RWPE1 (cell line): ENCODE data around the gene TNS4.

Source experiments
- CTCF ChIA-PET: fragments of 350-600 bp; sonication (Branson Sonifier 250); formaldehyde crosslinking; extraction: SDS; loops from one replicate; lab custom pipeline; 2021; lab: Yijun Ruan, JAX
- POLR2A ChIA-PET: fragments of 400-600 bp; formaldehyde crosslinking; extraction: SDS; loops from one replicate; lab custom pipeline; 2020; ENCODE audit warnings: antibody characterized with exemption; ENCODE audit not compliant: low non-redundant PET; lab: Yijun Ruan, JAX
- DNase-seq: peaks from one replicate; pipeline ENCODE4 v3.0.0; 2012; ENCODE audit warnings: low spot score
- H3K27ac ChIP-seq: fragments of 450-650 bp; 2 replicates; pipeline ENCODE4 v1.5.1; 2017
- TF ChIP-seq, protein P1 (sequence below): fragments of 450-650 bp; conservative IDR thresholded peaks from 2 replicates; pipeline ENCODE4 v1.5.1; 2017; ENCODE audit warnings: low read depth, mild to moderate bottlenecking

The TNS4 gene

DNA sequence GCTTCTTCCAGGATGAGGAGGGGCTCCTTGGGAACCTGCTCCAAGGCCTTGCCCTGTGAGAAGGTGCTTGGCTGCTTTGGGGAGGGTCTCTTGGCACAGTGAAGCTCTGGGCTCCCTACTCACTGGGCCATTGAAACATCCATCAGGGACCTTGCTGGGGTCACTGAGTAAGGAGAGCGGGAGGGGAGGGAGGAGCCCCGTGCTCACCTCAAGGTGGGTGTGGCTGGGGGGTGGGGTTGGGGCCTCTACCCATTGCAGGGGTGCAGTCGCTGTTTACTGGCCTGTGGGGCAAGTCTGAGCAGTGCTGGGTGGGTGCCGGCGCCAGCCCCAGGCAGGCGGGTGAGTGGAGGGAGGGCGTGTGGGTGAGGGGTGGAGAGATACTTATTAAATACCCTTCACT, 9.9 kb downstream of the TNS4 start:
- DNase-seq: no peak
- CTCF ChIA-PET: interaction anchor here (1.0 to 2.7 kb wide), 3 partner anchors 16 to 69 kb away, joined by 5 to 12 read pairs (median 9); no protein-coding TSS in a partner anchor
- H3K27ac ChIP-seq: peak overlapping the region; percentile 100
- TF ChIP-seq, protein P1, sequence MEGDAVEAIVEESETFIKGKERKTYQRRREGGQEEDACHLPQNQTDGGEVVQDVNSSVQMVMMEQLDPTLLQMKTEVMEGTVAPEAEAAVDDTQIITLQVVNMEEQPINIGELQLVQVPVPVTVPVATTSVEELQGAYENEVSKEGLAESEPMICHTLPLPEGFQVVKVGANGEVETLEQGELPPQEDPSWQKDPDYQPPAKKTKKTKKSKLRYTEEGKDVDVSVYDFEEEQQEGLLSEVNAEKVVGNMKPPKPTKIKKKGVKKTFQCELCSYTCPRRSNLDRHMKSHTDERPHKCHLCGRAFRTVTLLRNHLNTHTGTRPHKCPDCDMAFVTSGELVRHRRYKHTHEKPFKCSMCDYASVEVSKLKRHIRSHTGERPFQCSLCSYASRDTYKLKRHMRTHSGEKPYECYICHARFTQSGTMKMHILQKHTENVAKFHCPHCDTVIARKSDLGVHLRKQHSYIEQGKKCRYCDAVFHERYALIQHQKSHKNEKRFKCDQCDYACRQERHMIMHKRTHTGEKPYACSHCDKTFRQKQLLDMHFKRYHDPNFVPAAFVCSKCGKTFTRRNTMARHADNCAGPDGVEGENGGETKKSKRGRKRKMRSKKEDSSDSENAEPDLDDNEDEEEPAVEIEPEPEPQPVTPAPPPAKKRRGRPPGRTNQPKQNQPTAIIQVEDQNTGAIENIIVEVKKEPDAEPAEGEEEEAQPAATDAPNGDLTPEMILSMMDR: no peak
- POLR2A ChIA-PET: interaction anchor here (0.8 kb wide), 1 partner anchor 8 kb away, joined by 3 read pairs; no protein-coding TSS in a partner anchor

DNA sequence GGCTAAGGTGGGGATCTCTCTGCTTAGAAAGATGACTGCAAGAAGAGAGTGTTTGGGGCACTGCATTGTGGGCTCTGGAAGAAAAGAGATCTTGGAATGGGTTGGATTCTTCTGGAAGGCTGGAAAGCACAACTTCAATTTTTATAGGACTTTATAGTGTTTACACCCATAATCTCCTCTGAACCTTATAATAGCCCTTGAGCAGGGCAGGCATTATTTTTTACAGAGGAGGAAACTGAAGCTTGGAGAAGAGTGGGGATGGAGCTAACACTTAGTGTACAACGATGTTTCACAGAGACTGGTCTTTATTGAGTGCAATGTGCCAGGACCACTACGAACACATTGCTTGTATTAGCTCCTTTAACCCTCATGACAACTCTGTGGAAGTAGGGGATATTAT, 10.4 kb downstream of the TNS4 start:
- ChIA-PET POLR2A (interaction anchor here (0.8 to 1.1 kb wide), 2 partner anchors 9 to 11 kb away, joined by 3 to 8 read pairs; partner anchors contain the start of gene TNS4), CTCF (interaction anchor here (1.0 to 2.7 kb wide), 3 partner anchors 15 to 69 kb away, joined by 5 to 12 read pairs (median 9); no protein-coding TSS in a partner anchor)
- TF ChIP-seq, protein P1: no peak
- H3K27ac ChIP-seq: peak overlapping the region; percentile 100
- no peak for DNase-seq

DNA sequence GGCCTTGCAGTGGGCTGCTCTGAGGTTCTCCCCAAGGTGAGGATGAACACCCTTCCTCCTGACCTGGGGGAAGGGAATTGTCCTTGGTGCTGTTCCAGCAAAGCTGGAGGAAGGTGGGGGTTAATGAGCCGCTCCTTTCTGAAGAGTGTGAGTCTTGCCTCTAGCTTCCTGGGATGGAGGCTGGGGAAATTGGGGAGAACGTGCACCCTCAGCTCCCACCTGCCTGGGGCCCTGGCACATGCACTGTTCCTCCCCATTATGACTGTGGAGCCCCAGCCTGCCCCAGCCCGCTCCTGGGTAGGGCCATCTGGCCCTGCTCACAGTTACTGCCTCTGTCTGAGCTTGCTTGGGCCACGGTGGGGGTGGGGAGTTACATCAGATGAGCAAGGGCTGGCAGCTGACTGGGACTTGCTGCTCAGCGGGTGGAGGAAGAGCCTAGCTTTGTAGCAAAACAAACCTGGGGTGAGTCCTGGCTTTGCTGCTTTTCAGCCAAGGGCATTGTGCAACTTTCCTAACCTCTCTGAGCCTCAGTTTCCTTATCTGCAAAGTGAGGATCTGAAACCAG, 11.1 kb downstream of the TNS4 start:
- TF ChIP-seq, protein P1: no peak
- DNase-seq: peak; percentile 75
- CTCF ChIA-PET: interaction anchor here (0.7 to 2.7 kb wide), 4 partner anchors 15 to 70 kb away, joined by 3 to 12 read pairs (median 7); no protein-coding TSS in a partner anchor
- peak overlapping the region; percentile 100 for H3K27ac ChIP-seq
- POLR2A ChIA-PET: interaction anchor here (0.7 to 1.1 kb wide), 2 partner anchors 11 to 70 kb away, joined by 6 to 8 read pairs; partner anchors contain the start of gene TNS4

GRCh38 chr17:40487371-40488020, 13.9 kb downstream of the TNS4 start:
- POLR2A ChIA-PET: interaction anchor here (1.4 kb wide), 1 partner anchor 10 kb away, joined by 3 read pairs; no protein-coding TSS in a partner anchor
- no peak for DNase-seq
- H3K27ac ChIP-seq: peak overlapping the region; percentile 100
- TF ChIP-seq, protein P1: no peak
- CTCF ChIA-PET: interaction anchor here (0.6 to 1.0 kb wide), 3 partner anchors 11 to 44 kb away, joined by 3 to 5 read pairs (median 4); no protein-coding TSS in a partner anchor

DNA sequence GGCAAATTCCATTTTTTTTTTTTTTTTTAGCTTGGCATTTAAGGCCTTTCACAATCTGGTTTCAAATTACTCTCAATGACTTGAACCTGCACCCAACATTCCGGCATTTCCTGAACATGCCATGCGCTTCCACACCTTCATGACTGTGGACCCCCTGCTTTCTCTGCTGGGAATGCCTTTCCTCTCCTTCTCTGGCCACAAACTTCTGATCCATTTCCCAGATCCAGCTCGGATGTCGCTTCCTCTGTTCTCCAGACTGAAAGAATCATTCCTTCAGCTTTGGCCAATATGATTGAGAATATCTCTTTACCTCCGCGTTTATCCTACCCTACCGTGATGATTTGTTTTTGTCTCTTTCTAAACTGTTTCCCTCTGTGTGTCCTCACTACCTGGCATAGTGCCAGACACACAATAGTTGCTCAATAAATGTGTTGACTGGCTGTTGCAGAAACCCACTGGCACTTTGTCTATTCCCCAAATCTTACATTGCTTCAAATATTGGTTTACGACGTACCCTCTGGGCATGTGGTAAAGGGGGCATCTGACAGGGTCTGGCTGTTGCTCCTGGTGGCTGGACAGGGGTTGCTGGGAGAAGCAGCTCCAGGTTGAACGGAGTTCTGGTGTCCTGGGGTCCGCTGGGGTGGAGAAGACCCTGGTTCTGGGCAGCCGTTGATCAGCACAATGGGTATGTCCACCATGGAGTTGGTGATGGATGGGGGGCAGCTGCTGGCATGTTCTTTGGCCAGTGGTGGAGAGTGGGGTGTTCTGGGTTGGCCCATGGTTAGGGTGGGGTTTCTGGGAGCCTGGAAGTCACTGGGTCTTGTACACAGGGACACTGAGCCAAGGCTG, 14.7 kb downstream of the TNS4 start:
- ChIA-PET CTCF (interaction anchor here (1.0 to 1.2 kb wide), 2 partner anchors 10 to 11 kb away, joined by 3 read pairs; no protein-coding TSS in a partner anchor), POLR2A (interaction anchor here (0.6 to 0.7 kb wide), 5 partner anchors 15 to 1215 kb away, joined by 3 to 7 read pairs (median 4); partner anchors contain the start of gene TNS4)
- TF ChIP-seq, protein P1: no peak
- peak overlapping the region; percentile 100 for H3K27ac ChIP-seq
- no peak for DNase-seq
